Activated CD8-positive, alpha-beta T cell treated with anti-CD3 and anti-CD28 coated beads for 36 hours (primary cell): ENCODE data around the gene PPP2R3A. TPM values are rescaled to one million over a fixed set of nuclear protein-coding genes. Genes with fewer than 3 reads are reported as not detected.
A peak's percentile ranks its signal among the peaks of the same experiment; 100 is the strongest.
"Not testable (repeated sequence)": the region's sequence is repeated elsewhere in the genome, so short reads cannot be mapped to it uniquely, and the experiment has no call there.

Experiments used
- ATAC-seq: fragments of 200-7000 bp; cut with Tn5 transposase; one replicate; pipeline ENCODE4 v1.10.0; 2021; ENCODE audit warnings: mild to moderate bottlenecking, moderate library complexity
- CTCF ChIA-PET: fragments of 350-600 bp; sonication (Branson Sonifier 250); formaldehyde crosslinking; loops from one replicate; lab custom pipeline; 2021; ENCODE audit warnings: antibody characterized with exemption; lab: Charles Lee
- POLR2A ChIA-PET: fragments of 350-600 bp; sonication (Branson Sonifier 250); formaldehyde crosslinking; loops from one replicate; lab custom pipeline; 2021; ENCODE audit warnings: antibody characterized with exemption; lab: Charles Lee
- DNase-seq: peaks from one replicate; pipeline ENCODE4 v3.0.0-alpha.2; 2020
- H3K27ac Mint-ChIP-seq: one replicate; pipeline ENCODE4 v1.8.0; 2021; ENCODE audit warnings: mild to moderate bottlenecking, mixed read lengths
- H3K27me3 Mint-ChIP-seq: one replicate; pipeline ENCODE4 v1.8.0; 2021; ENCODE audit warnings: mixed read lengths
- H3K36me3 Mint-ChIP-seq: one replicate; pipeline ENCODE4 v1.8.0; 2021; ENCODE audit warnings: low read depth, mixed read lengths
- H3K4me1 Mint-ChIP-seq: one replicate; pipeline ENCODE4 v1.8.0; 2021; ENCODE audit warnings: low read depth, mixed read lengths
- H3K4me3 Mint-ChIP-seq: one replicate; pipeline ENCODE4 v1.8.0; 2021; ENCODE audit warnings: mild to moderate bottlenecking, moderate library complexity, mixed read lengths
- H3K9me3 Mint-ChIP-seq: one replicate; pipeline ENCODE4 v1.8.0; 2021; ENCODE audit warnings: mixed read lengths
- CTCF ChIP-seq: fragments of 200-600 bp; IDR thresholded peaks from one replicate; pipeline ENCODE4 v1.8.0; 2022; ENCODE audit warnings: antibody characterized with exemption, mild to moderate bottlenecking
- intact Hi-C: fragments of 100-400 bp; cut with micrococcal nuclease; formaldehyde crosslinking; loops from one replicate; pipeline ENCODE4 v1.10.0; 2022
- total RNA-seq, 2 experiments: library from RNA; stranded (reverse); gene quantifications; one replicate each; pipeline ENCODE4 v1.2.3, GENCODE V29; 2021

PPP2R3A gene
- total RNA-seq, 2 experiments from 2014 or later, result 0.16 to 0.51 TPM

DNA sequence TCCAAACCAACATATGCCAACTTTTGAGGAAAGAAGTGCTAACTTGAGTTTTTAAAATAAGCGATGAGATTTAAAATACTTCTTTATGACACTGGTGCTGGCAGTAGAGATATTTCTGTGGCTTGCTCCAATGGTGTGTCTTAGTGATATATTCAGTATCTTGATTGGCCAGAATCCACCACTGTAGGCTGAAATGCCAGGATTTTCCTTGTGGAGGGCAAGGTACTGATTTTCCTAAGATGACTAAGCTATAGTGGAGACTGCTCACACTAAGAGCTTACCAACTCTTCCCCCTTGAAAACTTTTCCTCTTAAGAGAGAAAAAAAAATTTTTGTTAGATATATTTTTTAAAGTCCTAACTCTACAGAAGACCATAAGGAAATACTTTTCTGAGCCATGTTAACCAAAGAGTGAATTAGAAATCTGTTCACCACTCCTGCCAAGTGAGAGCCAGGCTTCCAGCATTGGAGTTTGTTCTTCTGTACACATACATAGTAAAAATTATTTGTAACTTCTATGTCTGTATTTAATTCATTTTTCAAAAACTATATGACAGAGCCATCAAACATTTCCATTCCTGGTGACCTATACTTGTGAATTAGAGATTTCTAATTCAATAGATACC lies 109.1 kb downstream of the PPP2R3A start:
- no peaks in the 10 kb centered on the region for H3K36me3 Mint-ChIP-seq
- intact Hi-C loops, result loop anchor here (2.0 to 5.0 kb wide), 4 partner anchors 118 to 938 kb away; partner anchors contain the start of genes PCCB and STAG1
- TF ChIP-seq CTCF, result no peak
- no peaks in the 10 kb centered on the region for H3K27me3 Mint-ChIP-seq
- H3K4me3 Mint-ChIP-seq, result no peak overlapping the region
- no peak overlapping the region for H3K27ac Mint-ChIP-seq
- no peak for DNase-seq
- ChIA-PET POLR2A (no interaction called here), CTCF (interaction anchor here (1.1 to 3.5 kb wide), 6 partner anchors 11 to 939 kb away, joined by 3 to 20 read pairs (median 5); partner anchors contain the start of genes MSL2 and STAG1)
- no peaks in the 10 kb centered on the region for H3K9me3 Mint-ChIP-seq
- ATAC-seq, result no peak
- H3K4me1 Mint-ChIP-seq, result no peaks in the 10 kb centered on the region

DNA sequence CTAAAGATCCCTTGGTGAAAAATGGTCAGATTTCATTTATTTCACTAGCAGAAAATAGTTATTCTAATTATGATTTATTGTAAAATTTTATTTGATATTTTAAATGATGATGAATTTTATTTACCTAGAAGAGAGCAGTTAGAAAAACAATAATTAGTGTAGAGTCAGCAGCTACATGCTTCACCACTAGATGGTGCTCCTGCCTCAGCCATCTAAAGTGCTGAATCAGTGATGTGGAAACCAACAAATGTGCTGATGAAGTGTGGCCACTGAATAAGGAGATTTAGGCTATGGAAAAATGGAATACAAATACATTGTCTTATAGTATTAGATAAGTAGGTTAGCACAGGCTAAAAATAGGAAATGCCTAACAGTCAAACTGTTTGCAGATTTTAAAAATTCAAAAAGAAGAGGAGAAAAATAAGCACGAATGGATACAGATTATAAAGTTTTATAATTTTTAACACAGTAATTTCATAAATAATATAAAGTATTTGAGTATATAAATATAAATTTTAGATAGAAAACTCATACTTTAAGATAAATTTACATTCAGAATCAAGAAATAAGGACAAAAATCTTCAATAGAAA lies 109.8 kb downstream of the PPP2R3A start:
- intact Hi-C loops, result loop anchor here (2.0 to 5.0 kb wide), 4 partner anchors 117 to 937 kb away; partner anchors contain the start of genes PCCB and STAG1
- ATAC-seq (peak; percentile 53), DNase-seq (peak; percentile 80)
- H3K27ac Mint-ChIP-seq, result no peak overlapping the region
- H3K4me3 Mint-ChIP-seq, result no peak overlapping the region
- ChIA-PET POLR2A (no interaction called here), CTCF (interaction anchor here (0.9 to 3.5 kb wide), 10 partner anchors 11 to 938 kb away, joined by 3 to 20 read pairs (median 4); partner anchors contain the start of genes MSL2 and STAG1)
- peak; percentile 88 for TF ChIP-seq CTCF
- H3K36me3 Mint-ChIP-seq, result no peaks in the 10 kb centered on the region
- no peaks in the 10 kb centered on the region for H3K9me3 Mint-ChIP-seq
- no peaks in the 10 kb centered on the region for H3K27me3 Mint-ChIP-seq
- no peaks in the 10 kb centered on the region for H3K4me1 Mint-ChIP-seq

DNA sequence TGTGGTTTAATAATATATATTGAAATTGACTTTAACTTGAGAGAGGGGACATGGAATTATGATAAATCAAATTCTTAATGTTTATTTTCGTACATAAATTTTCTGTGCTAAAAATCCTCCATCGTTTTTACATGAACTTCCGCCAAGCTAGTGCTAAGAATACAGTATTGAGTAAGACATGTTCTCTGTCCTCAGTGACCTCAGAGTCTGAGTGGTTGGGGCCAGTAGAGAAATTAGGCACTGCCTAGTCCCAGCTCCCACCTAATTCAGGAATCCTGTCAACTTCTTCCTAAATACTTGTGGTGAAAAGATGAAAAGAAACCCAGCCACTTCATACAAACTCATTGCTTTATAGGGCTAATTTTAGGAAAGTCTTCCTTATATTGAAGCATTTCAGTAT lies 110.3 kb downstream of the PPP2R3A start:
- POLR2A ChIA-PET, result no interaction called here
- Mint-ChIP-seq H3K9me3 (no peaks in the 10 kb centered on the region), H3K27ac (no peak overlapping the region), H3K4me1 (no peaks in the 10 kb centered on the region), H3K27me3 (no peaks in the 10 kb centered on the region), H3K36me3 (no peaks in the 10 kb centered on the region), H3K4me3 (no peak overlapping the region)
- intact Hi-C loops, result loop anchor here (2.0 to 5.0 kb wide), 4 partner anchors 116 to 937 kb away; partner anchors contain the start of genes PCCB and STAG1
- ATAC-seq, result no peak
- no peak for TF ChIP-seq CTCF
- DNase-seq, result no peak
- CTCF ChIA-PET, result interaction anchor here (0.9 to 3.5 kb wide), 7 partner anchors 34 to 938 kb away, joined by 3 to 20 read pairs (median 6); partner anchors contain the start of gene STAG1

- intact Hi-C loops, result loop anchor here (5.0 kb wide), 3 partner anchors 114 to 674 kb away; partner anchors contain the start of genes PCCB and STAG1
- Mint-ChIP-seq H3K9me3 (peaks cover 4% of the 10 kb centered on the region), H3K27me3 (no peaks in the 10 kb centered on the region), H3K36me3 (peaks cover 4% of the 10 kb centered on the region), H3K27ac (no peak overlapping the region), H3K4me3 (no peak overlapping the region), H3K4me1 (no peaks in the 10 kb centered on the region)
- DNase-seq (no peak), ATAC-seq (no peak)
- ChIA-PET POLR2A (no interaction called here), CTCF (interaction anchor here (0.6 to 1.5 kb wide), 10 partner anchors 13 to 287 kb away, joined by 3 to 10 read pairs (median 3); partner anchors contain the start of gene MSL2)
- peak; percentile 55 for TF ChIP-seq CTCF
Observed at GRCh38 chr3:136078421-136079364, 113.2 kb downstream of the PPP2R3A start.

DNA sequence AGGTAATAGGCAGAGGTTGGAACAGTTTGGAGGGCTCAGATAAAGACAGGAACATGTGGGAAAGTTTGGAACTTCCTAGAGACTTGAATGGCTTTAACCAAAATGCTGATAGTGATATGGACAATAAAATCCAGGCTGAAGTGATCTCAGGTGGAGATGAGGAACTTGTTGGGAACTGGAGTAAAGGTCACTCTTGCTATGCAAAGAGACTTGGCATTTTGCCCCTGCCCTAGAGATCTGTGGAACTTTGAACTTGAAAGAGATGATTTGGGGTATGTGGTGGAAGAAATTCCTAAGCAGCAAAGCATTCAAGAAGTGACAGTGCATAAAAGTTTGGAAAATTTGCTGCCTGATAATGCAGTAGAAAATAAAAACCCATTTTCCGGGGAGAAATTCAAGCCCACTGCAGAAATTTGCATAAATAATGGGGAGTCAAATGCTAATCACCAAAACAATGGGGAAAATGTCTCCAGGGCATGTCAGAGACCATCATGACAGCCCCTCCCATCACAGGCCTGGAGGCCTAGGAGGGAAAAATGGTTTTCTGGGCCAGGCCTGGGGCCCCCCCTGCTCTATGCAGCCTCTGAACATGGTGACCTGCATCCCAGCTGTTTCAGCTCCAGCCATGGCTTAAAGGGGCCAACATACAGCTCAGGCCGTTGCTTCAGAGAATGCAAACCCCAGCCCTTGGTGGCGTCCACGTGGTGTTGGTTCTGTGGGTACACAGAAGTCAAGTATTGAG lies 118.3 kb downstream of the PPP2R3A start:
- H3K4me1 Mint-ChIP-seq, H3K4me3 Mint-ChIP-seq, CTCF ChIA-PET, intact Hi-C loops, ATAC-seq, H3K27ac Mint-ChIP-seq, H3K27me3 Mint-ChIP-seq, DNase-seq, H3K36me3 Mint-ChIP-seq, POLR2A ChIA-PET: not testable (repeated sequence)
- H3K9me3 Mint-ChIP-seq, result peaks cover 13% of the 10 kb centered on the region

DNA sequence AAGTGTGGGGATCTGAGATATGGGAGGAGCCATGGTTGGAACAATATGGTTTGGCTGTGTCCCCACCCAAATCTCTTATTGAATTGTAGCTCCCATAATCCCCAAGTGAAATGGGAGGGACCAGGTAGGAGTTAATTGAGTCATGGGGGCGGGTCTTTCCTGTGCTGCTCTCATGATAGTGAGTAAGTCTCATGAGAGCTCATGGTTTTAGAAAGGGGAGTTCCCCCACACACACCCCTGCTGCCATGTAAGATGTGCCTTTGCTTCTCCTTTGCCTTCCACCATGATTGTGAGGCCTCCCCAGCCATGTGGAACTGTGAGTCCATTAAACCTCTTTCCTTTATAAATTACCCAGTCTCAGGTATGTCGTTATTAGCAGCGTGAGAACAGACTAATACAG lies 119.5 kb downstream of the PPP2R3A start:
- H3K27me3 Mint-ChIP-seq, H3K4me3 Mint-ChIP-seq, CTCF ChIA-PET, H3K4me1 Mint-ChIP-seq, H3K36me3 Mint-ChIP-seq, POLR2A ChIA-PET, intact Hi-C loops, H3K27ac Mint-ChIP-seq: not testable (repeated sequence)
- peaks cover 13% of the 10 kb centered on the region for H3K9me3 Mint-ChIP-seq
- peak; percentile 36 for DNase-seq
- ATAC-seq, result peak; percentile 34
